Psoas muscle (tissue), 8 donors: ENCODE data around the gene RBFOX1. TPM values are rescaled to one million over a fixed set of nuclear protein-coding genes. Genes with fewer than 3 reads are reported as not detected.

Experiments used
- ATAC-seq, 4 donors: fragments of 200-7000 bp; cut with Tn5 transposase; one replicate each; pipeline ENCODE4 v1.9.1; 2020; ENCODE audit warnings: moderate library complexity in 3 of 4, mild to moderate bottlenecking in 2 of 4
- DNase-seq, 2 donors: peaks; one replicate each; pipeline ENCODE4 v3.0.0-alpha.2; 2020
- H3K27ac ChIP-seq: fragments of 200-600 bp; one replicate; pipeline ENCODE4 v1.8.0; 2022
- H3K27me3 ChIP-seq, 3 donors: fragments of 200-600 bp in 1 of 3; one replicate each; pipeline versions ENCODE4 v1.6.1 to v1.8.0; 2013 to 2022; ENCODE audit warnings: low read length in 2 of 3, mild to moderate bottlenecking in 2 of 3, moderate library complexity in 1 of 3; ENCODE audit not compliant: insufficient read depth in 3 of 3
- H3K36me3 ChIP-seq, 2 donors: fragments of 200-600 bp in 1 of 2; one replicate each; pipeline versions ENCODE4 v1.6.1 to v1.8.0; 2013 to 2022; ENCODE audit warnings: low read depth in 1 of 2, mild to moderate bottlenecking in 1 of 2, moderate library complexity in 1 of 2; ENCODE audit not compliant: insufficient read depth in 1 of 2
- H3K4me1 ChIP-seq: fragments of 200-600 bp; one replicate; pipeline ENCODE4 v1.8.0; 2022
- H3K4me3 ChIP-seq: fragments of 200-600 bp; one replicate; pipeline ENCODE4 v1.8.0; 2022; ENCODE audit warnings: mild to moderate bottlenecking
- H3K9me3 ChIP-seq: fragments of 200-600 bp; one replicate; pipeline ENCODE4 v1.8.0; 2022
- WGBS, 3 donors: extraction: QIAGEN DNeasy Blood & Tissue Kit; methylation state at CpG; one replicate each; pipeline versions ENCODE4 v1.1.6 to v1.1.7; 2013; 5-methylcytosine and 5-hydroxymethylcytosine counted together
- intact Hi-C, 2 donors: fragments of 100-400 bp; cut with DNase I; formaldehyde crosslinking; loops; one replicate each; pipeline versions ENCODE4 v1.11.0 to v1.14.2; 2022
- polyA plus RNA-seq, 3 donors: library from polyadenylated mRNA; stranded (reverse); fragments of 200-250 nt; gene quantifications; one replicate each; pipeline ENCODE4 v1.2.3, GENCODE V29; 2013
- total RNA-seq, 4 donors: library from RNA; stranded (reverse); fragmentation: NEBNext Ultra II Directional in 2 of 4; extraction: Animal tissue kit (Norgen Biotek cat#: 25700) in 2 of 4; gene quantifications; one replicate each; pipeline versions ENCODE4 v1.2.1 to v1.2.4, GENCODE V29; 2021 to 2023
- TF ChIP-seq, protein P1 (sequence below): fragments of 200-600 bp; IDR thresholded peaks from one replicate; pipeline ENCODE4 v1.8.0; 2022; ENCODE audit warnings: antibody characterized with exemption
- donor health status: healthy with polysubstance abuse.
- donor health status: DM: no; HTN: no; CAD: no; lungs with moderate emphysema.
- donor health status: Bipolar disorder and iron deficiency.
- donor health status: healthy.
- donor health status: DM: yes; HTN: yes; CAD: no.
- donor health status: DM: no; HTN: no; CAD: no.
- donor health status: DM: no; HTN: no; CAD: no.
- donor health status: DM: yes; HTN: yes; CAD: no.

RBFOX1 gene
- total and polyA plus RNA-seq, 7 donors: 2.8 to 141 (median 113) TPM

DNA sequence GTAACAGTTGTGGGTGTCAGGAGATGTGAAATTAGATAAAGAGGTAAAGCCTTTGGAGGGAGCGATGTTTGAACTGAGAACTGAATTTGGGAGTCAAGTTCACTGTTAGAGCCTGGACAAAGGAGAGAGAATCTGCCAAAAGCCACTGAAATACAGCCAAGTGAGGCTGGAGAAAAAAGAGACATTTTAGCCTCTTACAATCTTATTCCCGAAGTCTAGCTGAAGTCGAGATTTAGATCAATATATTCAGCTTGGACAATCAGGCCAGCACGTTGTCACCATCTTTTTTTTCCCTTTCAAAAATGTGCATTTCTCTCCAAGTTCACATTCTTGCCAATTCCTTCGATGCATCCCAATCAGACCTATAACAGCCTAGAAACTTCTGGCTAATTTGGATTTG lies 312.2 kb downstream of the RBFOX1 start:
- Histone ChIP-seq H3K4me1 (no peaks in the 10 kb centered on the region), H3K36me3 (peaks cover 0 to 8% of the 10 kb centered on the region in 2 donors), H3K4me3 (no peak overlapping the region), H3K9me3 (no peaks in the 10 kb centered on the region), H3K27me3 (no peaks in the 10 kb centered on the region), H3K27ac (no peak overlapping the region)
- WGBS, 3 donors: 37 to 57% (median 56%) methylated on average over 5 of the region's 5 CpGs
- DNase-seq (no peak), ATAC-seq (no peak)
- intact Hi-C loops: no loop called here
- TF ChIP-seq, protein P1, sequence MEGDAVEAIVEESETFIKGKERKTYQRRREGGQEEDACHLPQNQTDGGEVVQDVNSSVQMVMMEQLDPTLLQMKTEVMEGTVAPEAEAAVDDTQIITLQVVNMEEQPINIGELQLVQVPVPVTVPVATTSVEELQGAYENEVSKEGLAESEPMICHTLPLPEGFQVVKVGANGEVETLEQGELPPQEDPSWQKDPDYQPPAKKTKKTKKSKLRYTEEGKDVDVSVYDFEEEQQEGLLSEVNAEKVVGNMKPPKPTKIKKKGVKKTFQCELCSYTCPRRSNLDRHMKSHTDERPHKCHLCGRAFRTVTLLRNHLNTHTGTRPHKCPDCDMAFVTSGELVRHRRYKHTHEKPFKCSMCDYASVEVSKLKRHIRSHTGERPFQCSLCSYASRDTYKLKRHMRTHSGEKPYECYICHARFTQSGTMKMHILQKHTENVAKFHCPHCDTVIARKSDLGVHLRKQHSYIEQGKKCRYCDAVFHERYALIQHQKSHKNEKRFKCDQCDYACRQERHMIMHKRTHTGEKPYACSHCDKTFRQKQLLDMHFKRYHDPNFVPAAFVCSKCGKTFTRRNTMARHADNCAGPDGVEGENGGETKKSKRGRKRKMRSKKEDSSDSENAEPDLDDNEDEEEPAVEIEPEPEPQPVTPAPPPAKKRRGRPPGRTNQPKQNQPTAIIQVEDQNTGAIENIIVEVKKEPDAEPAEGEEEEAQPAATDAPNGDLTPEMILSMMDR: no peak

DNA sequence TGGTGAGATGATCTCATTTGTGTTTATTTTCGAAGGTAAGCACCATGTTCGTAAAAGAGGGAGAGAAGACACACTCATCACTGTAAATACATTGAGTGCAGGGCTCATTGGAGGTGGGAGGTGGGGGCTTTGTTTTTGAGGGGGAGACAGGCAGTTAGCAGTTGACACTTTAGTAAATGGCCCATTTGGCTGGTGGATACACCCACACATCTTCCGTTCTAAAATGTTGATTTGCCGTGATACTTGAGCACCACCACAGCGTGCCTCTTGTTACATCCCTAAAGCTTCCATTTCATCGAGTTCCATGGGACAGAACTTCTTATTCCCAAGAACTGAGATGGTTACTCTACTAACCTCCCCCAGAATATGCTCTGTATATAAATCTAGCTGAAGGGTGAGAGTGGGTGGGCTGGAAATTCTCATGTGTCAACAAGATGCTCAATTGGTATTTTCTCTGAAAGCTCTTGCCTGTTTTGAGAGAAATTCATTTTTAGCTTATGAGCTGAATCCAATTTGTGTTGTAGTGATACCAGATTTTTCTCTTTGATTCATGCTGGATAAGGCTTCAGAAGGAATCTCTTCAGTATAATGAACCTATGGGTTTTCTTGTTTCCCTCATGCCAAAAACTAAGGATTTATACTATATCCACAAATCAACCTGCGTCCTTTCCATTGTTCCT lies 314.3 kb downstream of the RBFOX1 start:
- Histone ChIP-seq H3K4me1 (no peaks in the 10 kb centered on the region), H3K4me3 (no peak overlapping the region), H3K27me3 (no peaks in the 10 kb centered on the region), H3K36me3 (peaks cover 0 to 8% of the 10 kb centered on the region in 2 donors), H3K27ac (no peak overlapping the region), H3K9me3 (no peaks in the 10 kb centered on the region)
- TF ChIP-seq, protein P1: no peak
- WGBS, 3 donors: 58 to 70% (median 60%) methylated on average over 7 of the region's 7 CpGs
- DNase-seq (no peak), ATAC-seq (no peak)
- intact Hi-C loops: no loop called here

DNA sequence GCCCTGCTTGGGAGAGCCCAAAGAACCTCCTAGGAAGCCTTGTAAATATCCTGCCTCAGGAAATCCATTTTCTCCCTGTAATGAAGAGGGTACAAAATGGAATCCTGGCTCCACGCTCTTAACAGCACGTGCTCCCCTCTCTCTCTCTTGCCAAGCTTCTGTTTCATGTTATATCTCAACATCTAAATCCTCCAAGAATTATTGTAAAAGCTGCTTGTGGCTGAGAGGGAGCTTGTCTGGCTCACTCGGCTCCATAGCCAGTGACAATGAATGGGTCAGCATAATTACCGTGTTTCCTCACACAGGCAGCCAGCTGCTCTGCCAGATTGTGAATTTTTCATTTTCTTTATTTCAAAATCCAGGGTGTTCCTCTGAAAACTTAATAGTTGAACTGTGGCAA lies 317.8 kb downstream of the RBFOX1 start:
- DNase-seq: no peak
- H3K27ac ChIP-seq: no peak overlapping the region
- H3K27me3 ChIP-seq: no peaks in the 10 kb centered on the region
- no peaks in the 10 kb centered on the region for H3K9me3 ChIP-seq
- peaks cover 0 to 31% of the 10 kb centered on the region in 2 donors for H3K36me3 ChIP-seq
- no peak overlapping the region for H3K4me3 ChIP-seq
- H3K4me1 ChIP-seq: no peaks in the 10 kb centered on the region
- ATAC-seq: no peak
- intact Hi-C loops: loop anchor here in 1 of 2 donors (10.0 kb wide), 1 partner anchor 1036 kb away; no protein-coding TSS in a partner anchor
- 54 to 69% (median 54%) methylated on average over 4 of the region's 4 CpGs for WGBS, 3 donors
- TF ChIP-seq, protein P1: no peak

DNA sequence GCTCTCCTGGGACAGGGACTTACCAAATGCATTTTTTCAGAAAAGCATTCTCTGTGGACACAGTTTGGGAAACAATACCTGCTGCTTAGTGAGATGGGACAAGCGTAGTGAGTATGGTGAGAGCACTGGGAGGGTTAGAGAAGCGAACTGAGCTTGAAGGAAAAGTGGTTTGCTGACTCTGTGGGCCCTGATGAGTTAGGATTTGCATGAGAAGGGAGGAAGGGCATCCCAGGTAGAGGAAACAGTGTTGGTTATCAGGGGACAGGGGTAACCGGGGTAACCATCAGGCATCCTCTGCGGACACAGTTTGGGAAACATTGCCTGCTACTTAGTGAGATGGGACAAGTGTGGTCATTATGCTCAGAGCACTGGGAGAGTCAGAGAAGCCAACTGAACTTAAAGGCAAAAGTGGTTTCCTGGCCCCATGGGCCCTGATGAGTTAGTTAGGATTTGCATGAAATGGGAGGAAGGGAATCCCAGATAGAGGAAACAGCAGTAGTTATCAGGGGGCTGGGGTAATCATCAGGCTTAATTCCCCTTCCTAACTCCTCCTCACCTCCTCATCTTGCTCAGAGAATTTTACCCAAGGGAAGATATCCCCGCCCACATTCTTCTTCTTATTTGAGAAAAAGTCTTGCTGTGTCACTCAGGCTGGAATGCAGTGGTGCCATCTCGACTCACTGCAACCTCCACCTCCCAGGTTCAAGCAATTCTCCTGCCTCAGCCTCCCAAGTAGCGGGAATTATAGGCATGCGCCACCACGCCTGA lies 319.3 kb downstream of the RBFOX1 start:
- Histone ChIP-seq H3K36me3 (peaks cover 0 to 47% of the 10 kb centered on the region in 2 donors), H3K4me1 (no peaks in the 10 kb centered on the region), H3K9me3 (no peaks in the 10 kb centered on the region), H3K27me3 (no peaks in the 10 kb centered on the region), H3K27ac (no peak overlapping the region), H3K4me3 (no peak overlapping the region)
- DNase-seq (no peak), ATAC-seq (no peak)
- intact Hi-C loops: loop anchor here in 1 of 2 donors (10.0 kb wide), 1 partner anchor 1037 kb away; no protein-coding TSS in a partner anchor
- TF ChIP-seq, protein P1: no peak
- WGBS, 3 donors: 92% methylated on average over 9 of the region's 9 CpGs
